CD4-positive, alpha-beta T cell treated with Interleukin-6 at 100 ng/mL for 8 hours (primary cell): ENCODE measurements around the gene PCDHA1.
"Not testable (repeated sequence)": the region's sequence is repeated elsewhere in the genome, so short reads cannot be mapped to it uniquely, and the experiment has no call there.

Source experiments
- DNase-seq: peaks from one replicate; pipeline ENCODE4 v3.0.0-alpha.2; 2020; ENCODE audit warnings: mixed read lengths, low spot score

Gene PCDHA1

DNA sequence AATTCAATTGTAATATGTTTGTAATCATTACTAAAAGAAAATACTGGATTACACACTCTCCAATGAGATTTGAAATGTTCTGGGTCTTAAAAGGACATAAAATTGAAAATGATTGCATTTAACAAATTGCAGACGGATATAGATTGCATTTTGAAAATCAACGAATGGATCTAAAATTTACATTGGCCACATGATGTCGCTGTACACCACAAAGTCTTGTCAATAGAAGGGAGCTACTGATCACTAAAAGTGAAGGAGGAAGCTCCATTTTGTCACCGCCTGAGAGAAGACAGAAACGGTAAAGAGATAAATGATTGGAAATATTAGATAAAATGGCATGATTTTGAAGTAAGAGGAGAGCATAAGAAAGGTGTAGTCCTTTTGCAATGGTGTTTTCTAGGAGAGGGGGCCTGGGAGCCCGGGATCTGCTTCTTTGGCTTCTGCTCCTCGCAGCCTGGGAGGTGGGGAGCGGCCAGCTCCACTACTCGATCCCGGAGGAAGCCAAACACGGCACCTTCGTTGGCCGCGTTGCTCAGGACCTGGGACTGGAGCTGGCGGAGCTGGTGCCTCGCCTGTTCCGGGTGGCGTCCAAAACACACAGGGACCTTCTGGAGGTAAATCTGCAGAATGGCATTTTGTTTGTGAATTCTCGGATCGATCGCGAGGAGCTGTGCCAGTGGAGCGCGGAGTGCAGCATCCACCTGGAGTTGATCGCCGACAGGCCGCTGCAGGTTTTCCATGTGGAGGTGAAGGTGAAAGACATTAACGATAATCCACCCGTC is at the start of gene PCDHA1:
Gene PCDHA1, plus strand, starts transcription at position 236 of the 782 bp plus-strand sequence.
- no peak for DNase-seq

DNA sequence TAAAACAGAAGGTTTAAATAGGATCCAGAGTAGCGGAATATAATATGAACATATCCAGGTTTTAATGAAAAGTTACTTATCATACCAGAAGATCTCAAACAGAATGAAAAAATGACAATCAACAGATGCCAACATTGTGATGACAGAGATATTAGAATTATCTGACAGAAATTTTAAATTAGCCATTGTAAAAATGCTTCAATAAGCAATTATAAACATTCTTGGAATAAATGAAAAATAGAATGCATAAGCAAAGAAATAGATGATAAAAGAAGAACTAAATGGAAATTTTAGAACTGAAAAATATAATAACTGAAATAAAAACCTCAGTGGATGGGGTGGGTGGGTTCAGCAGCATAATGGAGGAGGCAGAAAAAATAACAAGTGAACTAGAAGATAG is 48.5 kb upstream of the PCDHA1 start:
- DNase-seq: no peak

DNA sequence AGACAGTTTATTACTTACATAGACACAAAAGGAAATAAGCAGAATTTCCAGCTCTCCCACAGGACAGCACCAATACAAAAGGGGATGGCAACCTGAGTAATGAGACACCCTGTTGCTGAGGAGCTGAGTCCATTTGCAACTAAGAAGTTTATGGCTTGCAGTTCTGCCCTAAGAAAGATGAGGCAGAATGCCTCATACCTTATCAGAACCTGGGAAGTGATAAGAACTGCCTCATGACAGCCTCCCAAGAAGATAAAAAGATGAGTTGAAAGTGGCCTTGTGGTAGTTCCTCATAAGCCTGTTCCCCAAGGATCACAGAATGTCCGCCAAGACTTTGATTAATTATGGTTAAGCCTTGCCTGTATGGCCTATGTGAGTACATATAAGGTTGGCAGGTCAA is 44.0 kb upstream of the PCDHA1 start:
- no peak for DNase-seq

DNA sequence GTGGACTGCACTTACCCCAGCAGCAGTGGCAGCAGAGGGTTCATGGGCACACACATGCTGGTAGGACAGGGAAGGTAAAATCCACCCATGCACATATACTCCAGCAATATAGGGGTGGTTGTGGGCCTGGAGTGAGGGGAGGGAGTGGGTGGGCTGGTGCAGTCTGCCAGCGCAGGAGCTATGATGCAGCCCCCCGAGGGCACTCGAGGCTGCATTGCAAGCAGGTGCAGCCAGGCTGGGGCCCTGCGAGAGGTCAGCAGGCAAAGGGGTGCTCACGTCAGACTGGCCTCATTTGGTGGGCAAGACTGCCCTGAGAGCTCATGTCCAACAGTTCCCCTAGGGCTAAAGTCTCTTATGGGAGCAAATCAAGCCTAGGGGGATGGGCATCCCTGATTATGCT is 32.4 kb upstream of the PCDHA1 start:
- no peak for DNase-seq

DNA sequence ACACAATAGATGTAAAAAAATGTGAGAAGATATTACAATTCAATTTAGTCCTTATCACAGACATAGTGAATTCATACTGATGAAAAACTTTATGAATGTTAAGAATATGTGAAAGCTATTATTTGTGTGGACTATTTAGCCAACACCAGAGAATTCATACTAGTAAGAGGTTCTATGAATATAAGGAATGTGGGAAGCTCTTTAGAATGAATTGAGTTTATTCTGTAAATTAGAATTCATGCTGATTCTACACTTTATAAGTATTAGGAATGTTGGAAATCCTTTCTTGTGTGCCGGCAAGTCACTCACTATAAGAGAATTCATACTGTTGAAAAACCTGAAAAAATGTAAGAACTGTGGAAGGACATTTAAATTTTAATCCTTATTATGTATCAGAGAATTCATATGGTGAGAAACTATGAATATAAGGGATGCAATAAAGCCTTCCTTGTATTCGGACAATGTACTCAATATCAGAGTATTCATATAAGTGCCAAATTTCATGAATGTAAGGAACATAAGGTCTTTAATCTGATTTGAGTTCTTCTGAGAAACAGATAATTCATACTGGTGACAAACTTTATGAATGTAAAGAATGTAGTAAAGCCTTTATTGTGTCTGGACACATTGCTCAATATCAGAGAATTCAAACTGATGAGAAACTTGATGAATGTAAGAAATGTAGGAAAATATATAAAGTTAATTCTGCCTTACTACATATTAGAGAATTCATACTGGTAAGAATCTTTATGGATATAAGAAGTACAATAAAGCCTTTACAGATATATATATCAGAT is 21.6 kb upstream of the PCDHA1 start:
- no peak for DNase-seq

DNA sequence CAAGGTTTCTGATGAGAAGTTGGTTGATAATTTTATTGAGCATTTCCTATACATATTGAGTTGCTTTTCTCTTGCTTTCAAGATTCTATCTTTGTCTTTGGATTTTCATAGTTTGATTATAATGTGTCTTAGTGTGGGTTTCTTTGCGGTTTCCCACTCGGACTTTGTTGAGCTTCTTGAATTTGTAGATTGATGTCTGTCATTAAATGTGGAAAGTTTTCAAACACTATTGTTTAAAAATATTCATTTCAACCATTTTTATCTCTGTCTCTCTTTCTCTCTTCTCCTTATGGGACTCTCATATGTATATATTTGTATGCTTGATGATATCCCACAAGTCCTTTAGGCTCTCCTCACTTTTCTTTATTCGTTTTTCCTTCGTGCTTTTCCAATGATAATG is 18.5 kb upstream of the PCDHA1 start:
- no peak for DNase-seq

DNA sequence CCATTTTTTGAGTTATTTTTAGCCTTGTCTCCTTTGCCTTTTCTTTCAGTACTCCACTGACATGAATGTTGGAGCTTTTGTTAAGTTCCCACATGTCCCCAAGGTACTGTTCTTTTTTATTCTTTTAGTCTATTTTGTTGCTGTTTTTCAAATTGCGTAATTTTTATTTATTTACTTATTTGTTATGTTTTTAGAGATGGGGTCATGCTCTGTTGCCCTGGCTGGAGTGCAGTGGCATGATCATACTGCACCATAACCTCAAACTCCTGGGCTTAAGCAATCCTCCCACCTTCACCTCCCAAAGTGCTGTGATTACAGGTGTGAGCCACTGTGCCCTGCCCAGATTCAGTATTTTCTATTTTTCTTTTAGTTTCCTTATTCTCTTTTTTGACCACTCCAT is 5.4 kb upstream of the PCDHA1 start:
- DNase-seq: no peak

DNA sequence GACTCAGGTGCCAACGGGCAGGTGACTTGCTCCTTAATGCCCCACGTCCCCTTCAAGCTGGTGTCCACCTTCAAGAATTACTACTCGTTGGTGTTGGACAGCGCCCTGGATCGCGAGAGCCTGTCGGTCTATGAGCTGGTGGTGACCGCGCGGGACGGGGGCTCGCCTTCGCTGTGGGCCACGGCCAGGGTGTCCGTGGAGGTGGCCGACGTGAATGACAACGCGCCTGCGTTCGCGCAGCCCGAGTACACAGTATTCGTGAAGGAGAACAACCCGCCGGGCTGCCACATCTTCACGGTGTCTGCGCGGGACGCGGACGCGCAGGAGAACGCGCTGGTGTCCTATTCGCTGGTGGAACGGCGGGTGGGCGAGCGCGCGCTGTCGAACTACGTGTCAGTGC is 1.5 kb downstream of the PCDHA1 start:
- not testable (repeated sequence) for DNase-seq

DNA sequence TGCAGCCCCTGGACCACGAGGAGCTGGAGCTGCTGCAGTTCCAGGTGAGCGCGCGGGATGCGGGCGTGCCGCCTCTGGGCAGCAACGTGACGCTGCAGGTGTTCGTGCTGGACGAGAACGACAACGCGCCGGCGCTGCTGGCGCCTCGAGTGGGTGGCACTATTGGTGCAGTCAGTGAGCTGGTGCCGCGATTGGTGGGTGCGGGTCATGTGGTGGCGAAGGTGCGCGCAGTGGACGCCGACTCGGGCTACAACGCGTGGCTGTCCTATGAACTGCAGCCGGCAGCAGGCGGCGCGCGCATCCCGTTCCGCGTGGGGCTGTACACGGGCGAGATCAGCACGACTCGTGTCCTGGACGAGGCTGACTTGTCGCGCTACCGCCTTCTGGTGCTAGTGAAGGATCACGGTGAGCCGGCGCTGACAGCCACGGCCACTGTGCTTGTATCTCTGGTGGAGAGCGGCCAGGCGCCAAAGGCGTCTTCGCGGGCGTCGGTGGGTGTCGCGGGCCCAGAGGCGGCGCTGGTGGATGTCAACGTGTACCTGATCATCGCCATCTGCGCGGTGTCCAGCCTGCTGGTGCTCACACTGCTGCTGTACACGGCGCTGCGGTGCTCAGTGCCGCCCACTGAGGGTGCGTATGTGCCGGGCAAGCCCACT is 2.0 kb downstream of the PCDHA1 start:
- not testable (repeated sequence) for DNase-seq

DNA sequence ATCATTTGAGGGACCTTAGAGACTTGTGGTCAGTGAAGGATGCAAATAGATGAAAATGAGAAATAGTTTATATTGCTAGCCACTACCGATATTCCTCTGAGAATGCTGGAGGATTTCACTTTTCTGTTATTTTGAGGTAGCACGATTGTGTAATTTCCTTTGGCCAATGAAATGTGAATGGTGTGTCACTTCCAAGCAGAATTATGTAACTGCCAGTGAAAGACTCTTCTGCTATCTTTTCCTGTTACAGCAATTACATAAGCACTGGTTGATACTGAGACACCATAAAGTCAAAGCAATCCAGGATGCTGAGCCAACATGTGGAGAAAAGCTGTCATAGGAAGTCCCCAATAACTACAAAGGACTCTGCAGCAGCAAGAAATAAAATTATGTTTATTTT is 5.1 kb downstream of the PCDHA1 start:
- DNase-seq: no peak

DNA sequence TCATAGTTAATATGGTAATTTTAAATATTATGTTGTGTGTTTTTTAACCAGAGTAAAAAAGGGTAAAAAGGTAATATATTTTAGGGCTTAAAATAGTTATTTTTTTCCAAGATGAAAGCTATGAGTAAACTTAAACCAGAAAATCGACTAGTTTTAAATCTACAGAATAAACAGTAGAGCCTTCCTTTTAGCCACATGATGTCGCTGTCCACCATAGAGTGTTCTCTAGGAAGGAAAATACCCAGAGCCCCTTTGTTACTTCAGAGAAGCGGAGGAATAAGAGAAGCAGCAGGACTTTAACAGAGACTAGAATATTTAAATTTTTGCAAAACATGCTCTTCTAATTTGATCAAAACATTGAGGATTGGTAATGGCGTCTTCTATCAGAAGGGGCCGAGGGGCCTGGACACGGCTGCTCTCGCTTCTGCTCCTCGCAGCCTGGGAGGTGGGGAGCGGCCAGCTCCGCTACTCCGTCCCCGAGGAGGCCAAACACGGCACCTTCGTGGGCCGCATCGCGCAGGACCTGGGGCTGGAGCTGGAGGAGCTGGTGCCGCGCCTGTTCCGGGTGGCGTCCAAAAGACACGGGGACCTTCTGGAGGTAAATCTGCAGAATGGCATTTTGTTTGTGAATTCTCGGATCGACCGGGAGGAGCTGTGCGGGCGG is 8.8 kb downstream of the PCDHA1 start, which contains the start of gene PCDHA2:
Gene PCDHA2, plus strand, starts transcription at position 258 of the 664 bp plus-strand sequence.
- DNase-seq: no peak

DNA sequence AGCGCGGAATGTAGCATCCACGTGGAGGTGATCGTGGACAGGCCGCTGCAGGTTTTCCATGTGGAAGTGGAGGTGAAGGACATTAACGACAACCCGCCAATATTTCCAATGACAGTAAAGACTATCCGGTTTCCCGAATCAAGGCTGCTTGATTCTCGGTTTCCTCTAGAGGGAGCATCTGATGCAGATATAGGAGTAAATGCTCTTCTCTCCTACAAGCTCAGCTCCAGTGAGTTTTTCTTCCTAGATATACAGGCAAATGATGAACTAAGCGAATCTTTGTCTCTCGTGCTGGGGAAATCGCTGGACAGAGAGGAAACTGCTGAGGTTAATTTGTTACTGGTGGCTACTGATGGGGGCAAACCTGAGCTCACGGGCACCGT is 9.3 kb downstream of the PCDHA1 start:
- no peak for DNase-seq

DNA sequence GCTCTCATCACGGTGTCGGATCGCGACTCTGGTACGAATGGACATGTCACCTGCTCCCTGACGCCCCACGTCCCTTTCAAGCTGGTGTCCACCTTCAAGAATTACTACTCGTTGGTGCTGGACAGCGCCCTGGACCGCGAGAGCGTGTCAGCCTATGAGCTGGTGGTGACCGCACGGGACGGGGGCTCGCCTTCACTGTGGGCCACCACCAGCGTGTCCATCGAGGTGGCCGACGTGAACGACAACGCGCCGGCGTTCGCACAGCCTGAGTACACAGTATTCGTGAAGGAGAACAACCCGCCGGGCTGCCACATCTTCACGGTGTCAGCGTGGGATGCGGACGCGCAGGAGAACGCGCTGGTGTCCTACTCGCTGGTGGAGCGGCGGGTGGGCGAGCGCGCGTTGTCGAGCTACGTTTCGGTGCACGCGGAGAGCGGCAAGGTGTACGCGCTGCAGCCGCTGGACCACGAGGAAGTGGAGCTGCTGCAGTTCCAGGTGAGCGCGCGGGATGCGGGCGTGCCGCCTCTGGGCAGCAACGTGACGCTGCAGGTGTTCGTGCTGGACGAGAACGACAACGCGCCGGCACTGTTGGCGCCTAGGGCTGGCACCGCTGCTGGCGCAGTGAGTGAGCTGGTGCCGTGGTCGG is 10.3 kb downstream of the PCDHA1 start:
- not testable (repeated sequence) for DNase-seq

DNA sequence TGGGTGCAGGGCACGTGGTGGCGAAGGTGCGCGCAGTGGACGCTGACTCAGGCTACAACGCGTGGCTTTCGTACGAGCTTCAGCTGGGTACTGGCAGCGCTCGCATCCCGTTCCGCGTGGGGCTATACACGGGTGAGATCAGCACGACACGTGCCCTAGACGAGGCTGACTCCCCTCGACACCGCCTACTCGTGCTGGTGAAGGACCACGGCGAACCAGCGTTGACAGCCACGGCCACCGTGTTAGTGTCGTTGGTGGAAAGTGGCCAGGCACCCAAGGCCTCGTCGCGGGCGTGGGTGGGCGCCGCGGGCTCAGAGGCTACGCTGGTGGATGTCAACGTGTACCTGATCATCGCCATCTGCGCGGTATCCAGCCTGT is 10.8 kb downstream of the PCDHA1 start:
- no peak for DNase-seq

DNA sequence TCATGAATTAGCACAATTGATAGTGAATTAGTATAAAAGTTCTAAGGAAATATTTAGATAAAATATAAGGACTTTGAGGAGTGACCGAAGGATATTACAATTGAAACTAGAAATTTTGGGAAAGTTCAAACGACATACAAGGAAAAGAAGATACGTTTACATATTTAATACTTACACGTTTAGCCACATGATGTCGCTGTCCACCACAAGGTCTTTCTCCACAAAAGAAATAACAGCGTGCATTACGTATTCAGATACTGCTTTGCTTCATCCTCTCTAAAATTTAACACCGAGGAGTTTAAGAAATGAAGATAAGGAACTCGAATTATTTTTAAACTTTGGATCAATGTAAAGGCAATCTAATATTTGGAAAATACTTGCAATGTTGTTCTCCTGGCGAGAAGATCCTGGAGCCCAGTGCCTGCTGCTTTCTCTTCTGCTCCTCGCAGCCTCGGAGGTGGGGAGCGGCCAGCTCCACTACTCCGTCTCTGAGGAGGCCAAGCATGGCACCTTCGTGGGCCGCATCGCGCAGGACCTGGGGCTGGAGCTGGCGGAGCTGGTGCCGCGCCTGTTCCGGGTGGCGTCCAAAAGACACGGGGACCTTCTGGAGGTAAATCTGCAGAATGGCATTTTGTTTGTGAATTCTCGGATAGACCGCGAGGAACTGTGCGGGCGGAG is 15.0 kb downstream of the PCDHA1 start, which contains the start of gene PCDHA3:
Gene PCDHA3, plus strand, starts transcription at position 242 of the 678 bp plus-strand sequence.
- no peak for DNase-seq

DNA sequence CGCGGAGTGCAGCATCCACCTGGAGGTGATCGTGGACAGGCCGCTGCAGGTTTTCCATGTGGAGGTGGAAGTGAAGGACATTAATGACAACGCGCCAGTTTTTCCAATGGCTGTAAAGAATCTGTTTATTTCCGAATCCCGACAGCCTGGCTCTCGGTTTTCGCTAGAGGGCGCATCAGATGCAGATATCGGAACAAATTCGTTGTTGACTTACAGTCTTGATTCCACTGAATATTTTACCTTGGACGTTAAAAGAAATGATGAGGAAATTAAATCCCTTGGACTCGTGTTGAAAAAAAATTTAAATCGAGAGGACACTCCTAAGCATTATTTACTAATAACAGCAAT is 15.5 kb downstream of the PCDHA1 start:
- DNase-seq: no peak

DNA sequence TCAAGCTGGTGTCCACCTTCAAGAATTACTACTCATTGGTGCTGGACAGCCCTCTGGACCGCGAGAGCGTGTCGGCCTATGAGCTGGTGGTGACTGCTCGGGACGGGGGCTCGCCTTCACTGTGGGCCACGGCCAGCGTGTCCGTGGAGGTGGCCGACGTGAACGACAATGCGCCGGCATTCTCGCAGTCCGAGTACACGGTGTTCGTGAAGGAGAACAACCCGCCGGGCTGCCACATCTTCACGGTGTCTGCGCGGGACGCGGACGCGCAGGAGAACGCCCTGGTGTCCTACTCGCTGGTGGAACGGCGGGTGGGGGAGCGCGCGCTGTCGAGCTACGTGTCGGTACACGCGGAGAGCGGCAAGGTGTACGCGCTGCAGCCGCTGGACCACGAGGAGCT is 16.4 kb downstream of the PCDHA1 start:
- not testable (repeated sequence) for DNase-seq

DNA sequence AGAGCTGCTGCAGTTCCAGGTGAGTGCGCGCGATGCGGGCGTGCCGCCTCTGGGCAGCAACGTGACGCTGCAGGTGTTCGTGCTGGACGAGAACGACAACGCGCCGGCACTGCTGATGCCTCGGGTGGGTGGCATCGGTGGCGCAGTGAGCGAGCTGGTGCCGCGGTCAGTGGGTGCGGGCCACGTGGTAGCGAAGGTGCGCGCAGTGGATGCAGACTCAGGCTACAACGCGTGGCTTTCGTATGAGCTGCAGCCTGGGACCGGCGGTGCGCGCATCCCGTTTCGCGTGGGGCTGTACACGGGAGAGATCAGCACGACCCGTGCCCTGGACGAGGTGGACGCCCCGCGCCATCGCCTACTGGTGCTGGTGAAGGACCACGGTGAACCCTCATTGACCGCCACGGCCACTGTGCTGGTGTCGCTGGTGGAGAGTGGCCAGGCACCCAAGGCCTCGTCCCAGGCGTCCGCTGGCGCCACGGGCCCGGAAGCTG is 16.9 kb downstream of the PCDHA1 start:
- no peak for DNase-seq

DNA sequence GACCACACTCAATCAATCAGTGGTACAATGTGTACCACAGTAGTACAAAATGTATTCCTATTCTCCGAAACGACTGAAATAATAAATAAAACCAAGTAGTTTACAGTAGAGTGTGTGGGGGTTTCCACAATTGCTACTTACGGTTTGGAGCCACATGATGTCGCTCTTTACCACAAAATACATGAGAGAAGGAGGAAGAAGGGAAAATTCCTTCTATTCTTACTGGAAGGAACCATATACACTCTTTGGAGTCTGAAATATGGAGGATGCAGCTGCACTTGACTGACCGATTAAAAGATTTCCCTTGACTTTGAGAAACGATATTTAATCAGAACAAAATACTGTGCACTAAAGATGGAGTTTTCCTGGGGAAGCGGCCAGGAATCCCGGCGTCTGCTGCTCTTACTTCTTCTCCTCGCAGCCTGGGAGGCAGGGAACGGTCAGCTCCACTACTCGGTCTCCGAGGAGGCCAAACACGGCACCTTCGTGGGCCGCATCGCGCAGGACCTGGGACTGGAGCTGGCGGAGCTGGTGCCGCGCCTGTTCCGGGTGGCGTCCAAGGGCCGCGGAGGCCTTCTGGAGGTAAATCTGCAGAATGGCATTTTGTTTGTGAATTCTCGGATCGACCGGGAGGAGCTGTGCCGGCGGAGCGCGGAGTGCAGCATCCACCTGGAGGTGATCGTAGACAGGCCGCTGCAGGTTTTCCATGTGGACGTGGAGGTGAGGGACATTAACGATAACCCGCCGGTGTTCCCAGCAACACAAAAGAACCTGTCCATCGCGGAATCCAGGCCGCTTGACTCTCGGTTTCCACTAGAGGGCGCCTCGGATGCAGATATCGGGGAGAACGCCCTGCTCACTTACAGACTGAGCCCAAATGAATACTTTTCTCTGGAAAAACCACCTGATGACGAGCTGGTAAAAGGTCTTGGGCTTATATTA is 21.2 kb downstream of the PCDHA1 start, which contains the start of gene PCDHA4:
Gene PCDHA4, plus strand, starts transcription at position 235 of the 942 bp plus-strand sequence.
- DNase-seq: no peak
